Endodermal cell (in vitro differentiated cells): Measurements from ENCODE around the gene CYB5D1. TPM values are rescaled to one million over a fixed set of nuclear protein-coding genes. Genes with fewer than 3 reads are reported as not detected.

ENCODE experiments used
- DNase-seq: peaks from one replicate; pipeline ENCODE4 v3.0.0-alpha.2; 2017
- H3K27ac ChIP-seq: 2 replicates; pipeline ENCODE4 v1.5.1; 2013; ENCODE audit warnings: mild to moderate bottlenecking, low read depth, low read length, moderate library complexity
- H3K27me3 ChIP-seq: 2 replicates; pipeline ENCODE4 v1.6.1; 2013; ENCODE audit warnings: mild to moderate bottlenecking, low read length, moderate library complexity; ENCODE audit not compliant: insufficient read depth, control insufficient read depth, poor library complexity, severe bottlenecking
- H3K36me3 ChIP-seq: 2 replicates; pipeline ENCODE4 v1.7.0; 2013; ENCODE audit warnings: mild to moderate bottlenecking, low read length, moderate library complexity; ENCODE audit not compliant: control insufficient read depth, insufficient read depth
- H3K4me1 ChIP-seq: one replicate; pipeline ENCODE4 v1.7.0; 2013; ENCODE audit warnings: low read length; ENCODE audit not compliant: control insufficient read depth, insufficient read depth
- H3K4me3 ChIP-seq: 2 replicates; pipeline ENCODE4 v1.5.1; 2013; ENCODE audit warnings: mild to moderate bottlenecking, low read length, moderate library complexity
- H3K9ac ChIP-seq: 2 replicates; pipeline ENCODE4 v1.6.1; 2013; ENCODE audit warnings: mild to moderate bottlenecking, low read length, moderate library complexity; ENCODE audit not compliant: poor library complexity, severe bottlenecking; ENCODE audit errors: extremely low read depth
- H3K9me3 ChIP-seq: 2 replicates; pipeline ENCODE4 v1.6.1; 2013; ENCODE audit warnings: mild to moderate bottlenecking, low read length, moderate library complexity; ENCODE audit not compliant: control insufficient read depth
- H3K27ac Mint-ChIP-seq: 2 replicates; pipeline ENCODE4 v1.8.0; 2020; ENCODE audit warnings: mixed read lengths
- H3K27me3 Mint-ChIP-seq: 2 replicates; pipeline ENCODE4 v1.8.0; 2021; ENCODE audit warnings: mild to moderate bottlenecking, mixed read lengths; ENCODE audit not compliant: insufficient read depth
- H3K36me3 Mint-ChIP-seq: 2 replicates; pipeline ENCODE4 v1.8.0; 2020; ENCODE audit warnings: low read depth, mixed read lengths
- H3K4me1 Mint-ChIP-seq: 2 replicates; pipeline ENCODE4 v1.8.0; 2020; ENCODE audit warnings: mixed read lengths
- H3K4me3 Mint-ChIP-seq: 2 replicates; pipeline ENCODE4 v1.8.0; 2020; ENCODE audit warnings: mild to moderate bottlenecking, moderate library complexity, mixed read lengths
- H3K9me3 Mint-ChIP-seq: 2 replicates; pipeline ENCODE4 v1.8.0; 2020; ENCODE audit warnings: mild to moderate bottlenecking, mixed read lengths
- WGBS, 2 experiments: methylation state at CpG; one replicate each; pipeline versions ENCODE4 v1.1.5 to v1.1.7; 2013; ENCODE audit warnings: missing lambda C conversion rate in 2 of 2, mixed read lengths in 1 of 2; ENCODE audit not compliant: insufficient coverage in 1 of 2, insufficient read length in 1 of 2; 5-methylcytosine and 5-hydroxymethylcytosine counted together
- total RNA-seq, 2 donors: library from RNA; stranded (reverse); fragmentation: NEBNext Ultra II Directional in 1 of 2; extraction: Animal tissue kit (Norgen Biotek cat#: 25700) in 1 of 2; gene quantifications; 2 replicates in 1 of 2; 3 replicates in 1 of 2; pipeline ENCODE4 v1.2.1, GENCODE V29; 2021
- TF ChIP-seq, protein P1 (sequence below): fragments of 200-600 bp; sonication (generic); conservative IDR thresholded peaks from 2 replicates; pipeline ENCODE4 v1.5.0; 2021; ENCODE audit warnings: antibody characterized with exemption, mild to moderate bottlenecking

CYB5D1 gene
- total RNA-seq, 2 donors from 2014 or later, result 10.6 to 12.9 TPM

DNA sequence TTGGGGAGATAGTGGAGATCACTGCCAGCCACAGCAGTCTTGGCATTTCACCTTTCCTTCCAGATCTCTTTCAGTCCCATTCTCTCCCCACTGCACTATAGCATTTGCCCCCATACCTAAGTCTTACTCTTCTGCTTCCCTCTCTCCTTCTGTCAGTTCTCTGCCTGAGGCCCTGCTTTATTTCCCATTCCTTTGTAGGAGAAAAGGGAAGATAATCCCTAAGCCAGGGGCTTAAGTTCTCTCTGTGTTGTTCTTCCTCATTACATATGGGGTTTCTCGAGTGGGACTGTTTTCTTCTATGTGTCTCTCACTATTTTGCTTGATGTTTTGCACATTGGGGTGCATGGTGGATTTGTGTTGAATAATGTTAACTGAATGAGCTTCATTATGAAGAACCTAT, 17.4 kb upstream of the CYB5D1 start:
- WGBS, 2 experiments, result 69% methylated on average over 1 of the region's 1 CpG; no CpG with 5 or more reads in 1 of the 2 experiments
- H3K27me3 ChIP-seq, result no peaks in the 10 kb centered on the region
- H3K4me3 Mint-ChIP-seq, result peak overlapping the region; percentile 82
- peaks cover 11% of the 10 kb centered on the region for H3K36me3 ChIP-seq
- H3K9me3 ChIP-seq, result no peaks in the 10 kb centered on the region
- TF ChIP-seq, protein P1, sequence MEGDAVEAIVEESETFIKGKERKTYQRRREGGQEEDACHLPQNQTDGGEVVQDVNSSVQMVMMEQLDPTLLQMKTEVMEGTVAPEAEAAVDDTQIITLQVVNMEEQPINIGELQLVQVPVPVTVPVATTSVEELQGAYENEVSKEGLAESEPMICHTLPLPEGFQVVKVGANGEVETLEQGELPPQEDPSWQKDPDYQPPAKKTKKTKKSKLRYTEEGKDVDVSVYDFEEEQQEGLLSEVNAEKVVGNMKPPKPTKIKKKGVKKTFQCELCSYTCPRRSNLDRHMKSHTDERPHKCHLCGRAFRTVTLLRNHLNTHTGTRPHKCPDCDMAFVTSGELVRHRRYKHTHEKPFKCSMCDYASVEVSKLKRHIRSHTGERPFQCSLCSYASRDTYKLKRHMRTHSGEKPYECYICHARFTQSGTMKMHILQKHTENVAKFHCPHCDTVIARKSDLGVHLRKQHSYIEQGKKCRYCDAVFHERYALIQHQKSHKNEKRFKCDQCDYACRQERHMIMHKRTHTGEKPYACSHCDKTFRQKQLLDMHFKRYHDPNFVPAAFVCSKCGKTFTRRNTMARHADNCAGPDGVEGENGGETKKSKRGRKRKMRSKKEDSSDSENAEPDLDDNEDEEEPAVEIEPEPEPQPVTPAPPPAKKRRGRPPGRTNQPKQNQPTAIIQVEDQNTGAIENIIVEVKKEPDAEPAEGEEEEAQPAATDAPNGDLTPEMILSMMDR, result no peak
- H3K9ac ChIP-seq, result peak overlapping the region; percentile 71
- peaks cover 41% of the 10 kb centered on the region for H3K4me1 Mint-ChIP-seq
- H3K4me1 ChIP-seq, result peaks cover 11% of the 10 kb centered on the region
- DNase-seq, result no peak
- H3K27ac ChIP-seq, result no peak overlapping the region
- no peaks in the 10 kb centered on the region for H3K9me3 Mint-ChIP-seq
- H3K36me3 Mint-ChIP-seq, result peaks cover 13% of the 10 kb centered on the region
- peaks cover 2% of the 10 kb centered on the region for H3K27me3 Mint-ChIP-seq
- peak overlapping the region; percentile 83 for H3K27ac Mint-ChIP-seq
- H3K4me3 ChIP-seq, result peak overlapping the region; percentile 93

DNA sequence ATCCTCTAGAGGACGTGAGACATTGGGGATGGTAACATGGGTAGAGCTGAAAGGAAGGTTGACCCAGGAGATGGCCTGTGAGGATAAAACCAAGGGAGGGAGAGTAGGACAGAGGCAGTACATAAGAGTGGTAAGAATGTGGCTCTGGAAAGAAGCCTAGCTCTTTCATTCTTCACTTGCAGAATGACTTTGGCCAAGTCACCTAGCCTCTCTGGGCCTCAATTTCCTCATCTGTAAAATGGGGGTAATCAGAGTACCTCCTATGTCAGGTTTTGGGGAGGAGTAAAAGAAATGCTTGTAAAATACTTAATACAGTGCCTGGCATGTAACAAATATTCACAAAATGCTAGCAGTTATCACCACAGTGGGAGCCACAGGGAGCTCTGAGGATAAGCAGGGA, 16.9 kb upstream of the CYB5D1 start:
- DNase-seq, result no peak
- Histone ChIP-seq H3K9me3 (no peaks in the 10 kb centered on the region), H3K4me3 (peak overlapping the region; percentile 93), H3K4me1 (peaks cover 11% of the 10 kb centered on the region), H3K27ac (peak overlapping the region; percentile 92), H3K9ac (peak overlapping the region; percentile 71), H3K36me3 (peaks cover 15% of the 10 kb centered on the region), H3K27me3 (no peaks in the 10 kb centered on the region)
- Mint-ChIP-seq H3K4me3 (peak overlapping the region; percentile 82), H3K27ac (peak overlapping the region; percentile 83), H3K36me3 (peaks cover 15% of the 10 kb centered on the region), H3K4me1 (peaks cover 41% of the 10 kb centered on the region), H3K9me3 (no peaks in the 10 kb centered on the region), H3K27me3 (peaks cover 2% of the 10 kb centered on the region)
- TF ChIP-seq, protein P1, result no peak
- WGBS, 2 experiments, result 74% methylated on average over 1 of the region's 1 CpG; no CpG with 5 or more reads in 1 of the 2 experiments

DNA sequence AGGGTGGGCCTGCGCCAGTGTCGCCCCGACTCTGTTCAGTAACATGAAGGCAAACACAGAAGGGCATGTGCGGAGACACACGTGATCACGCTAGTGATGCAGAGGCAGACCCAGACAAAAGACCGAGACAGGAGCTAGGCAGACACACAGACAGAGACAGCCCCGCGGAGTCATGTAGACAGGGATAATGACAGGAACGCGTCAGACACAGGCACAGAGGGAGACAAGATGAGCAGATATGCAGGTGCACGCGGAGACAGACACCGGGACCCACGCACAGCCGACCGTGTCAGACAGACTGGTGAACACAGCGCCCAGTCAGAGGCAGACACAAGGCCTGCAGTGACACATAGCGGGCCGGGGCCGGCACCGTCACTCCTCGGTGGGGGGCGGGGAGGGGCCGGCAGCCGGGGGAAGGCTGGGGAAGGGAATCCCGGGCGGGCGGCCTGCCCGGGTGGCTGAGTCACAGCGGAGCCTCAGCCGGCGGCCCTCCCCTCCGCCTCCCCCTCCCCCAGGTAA, 16.3 kb upstream of the CYB5D1 start:
- Histone ChIP-seq H3K36me3 (peaks cover 15% of the 10 kb centered on the region), H3K27me3 (no peaks in the 10 kb centered on the region), H3K9me3 (no peaks in the 10 kb centered on the region), H3K9ac (peak overlapping the region; percentile 71), H3K27ac (peak overlapping the region; percentile 92), H3K4me1 (peaks cover 11% of the 10 kb centered on the region), H3K4me3 (peak overlapping the region; percentile 93)
- peaks cover 2% of the 10 kb centered on the region for H3K27me3 Mint-ChIP-seq
- H3K27ac Mint-ChIP-seq, result peak overlapping the region; percentile 77
- H3K4me1 Mint-ChIP-seq, result peaks cover 41% of the 10 kb centered on the region
- 5% methylated on average over 26 to 34 of the region's 34 CpGs for WGBS, 2 experiments
- TF ChIP-seq, protein P1, result no peak
- no peak for DNase-seq
- H3K9me3 Mint-ChIP-seq, result no peaks in the 10 kb centered on the region
- H3K4me3 Mint-ChIP-seq, result peak overlapping the region; percentile 82
- peaks cover 17% of the 10 kb centered on the region for H3K36me3 Mint-ChIP-seq
